HepG2 (cell line): Measurements from ENCODE around the gene TNFAIP6.

ENCODE experiments used
- CEBPB ChIP-seq: IDR thresholded peaks from 2 replicates; pipeline ENCODE4 v1.6.1; 2011; ENCODE audit warnings: low read depth, low read length, improper control_type of control experiment, borderline replicate concordance
- JUND ChIP-seq: sonication (generic); formaldehyde crosslinking; IDR thresholded peaks from 2 replicates; pipeline ENCODE4 v1.8.0; 2022; ENCODE audit warnings: mild to moderate bottlenecking, missing genetic modification reagents

- TF ChIP-seq JUND (no peak), CEBPB (no peak)
These were observed 6.7 kb upstream of the TNFAIP6 start for GRCh38 chr2:151350579-151351195.
